Measurements from ENCODE around the gene PKLR. TPM values are rescaled to one million over a fixed set of nuclear protein-coding genes. Genes with fewer than 3 reads are reported as not detected.

Gene PKLR
- total RNA-seq, 1 experiment from 2014 or later, result not detected

DNA sequence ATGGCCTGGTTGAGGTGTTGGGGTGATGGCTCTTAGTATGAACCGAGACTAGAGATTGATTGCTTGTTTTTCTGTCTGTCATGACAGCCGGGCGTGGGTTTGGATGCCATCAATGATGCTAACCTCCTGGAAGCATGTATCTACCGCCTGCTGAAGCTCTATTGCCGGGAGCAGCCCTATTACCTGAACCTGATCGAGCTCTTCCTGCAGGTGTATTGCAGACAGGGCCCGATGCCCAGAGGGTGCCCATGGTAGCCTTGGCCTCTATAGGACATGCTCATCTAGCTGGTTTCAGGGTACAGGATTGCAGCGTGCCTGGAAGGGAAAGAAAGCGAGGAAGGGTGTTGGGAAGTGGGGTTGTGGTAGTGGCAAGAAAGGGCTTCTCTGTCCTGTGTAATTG, 16.8 kb upstream of the PKLR start:
- H4K20me1 ChIP-seq (ENCODE audit: control insufficient read depth, insufficient read depth, insufficient read length), result no peaks in the 10 kb centered on the region
- no peak overlapping the region for H2BK12ac ChIP-seq (ENCODE audit: insufficient read length, low read depth, low read length)
- no peak overlapping the region for H3K27ac ChIP-seq (ENCODE audit: insufficient read length, low read depth, low read length)
- H3K4ac ChIP-seq (ENCODE audit: low read depth, low read length), result no peak overlapping the region
- no peak overlapping the region for H3K56ac ChIP-seq (ENCODE audit: insufficient read length, low read depth, low read length)
- no peaks in the 10 kb centered on the region for H3K27me3 ChIP-seq (ENCODE audit: insufficient read depth, low read length)
- H3T11ph ChIP-seq (ENCODE audit: low read length), result no peak overlapping the region
- no peak for DNase-seq
- no peak overlapping the region for H4K8ac ChIP-seq (replicated peaks; ENCODE audit: insufficient read length, low read depth, low read length)
- no peak overlapping the region for H2BK15ac ChIP-seq (ENCODE audit: low read depth, low read length)
- H3K79me2 ChIP-seq (ENCODE audit: insufficient read depth, low read length), result 0 out of 2 replicates have a peak, but pooled peaks cover under 1% of the 10 kb centered on the region
- no peak overlapping the region for H4K91ac ChIP-seq (ENCODE audit: insufficient read length, low read depth, low read length)
- H3K9ac ChIP-seq (ENCODE audit: extremely low read depth, insufficient read length, low read length), result no peak overlapping the region
- no CpG with 5 or more reads among the region's 9 CpGs for WGBS (ENCODE audit: extremely low coverage, insufficient read length, low lambda C conversion rate)
- no peak overlapping the region for H2BK120ac ChIP-seq (ENCODE audit: low read depth, low read length, poor library complexity, severe bottlenecking)
- Mint-ChIP-seq H3K4me3 (no peak overlapping the region), H3K9me3 (no peaks in the 10 kb centered on the region), H3K4me1 (peaks cover 31 to 33% of the 10 kb centered on the region in 2 experiments), H3K27ac (no peak overlapping the region), H3K36me3 (ENCODE audit: insufficient read depth in 1 of 3, low read depth in 3 of 3) (peaks cover 25 to 38% (median 34%) of the 10 kb centered on the region in 3 experiments; a peak in 6 of 7 replicates), H3K27me3 (ENCODE audit: low read depth) (no peaks in the 10 kb centered on the region; the same call in 1 of the 2 replicates)
- no peak overlapping the region for H3K14ac ChIP-seq (ENCODE audit: insufficient read depth, low read length)
- peaks cover 18% of the 10 kb centered on the region for H3K23me2 ChIP-seq (ENCODE audit: insufficient read length, low read depth, low read length, poor library complexity, severe bottlenecking)
- no peak overlapping the region for H2AK5ac ChIP-seq (ENCODE audit: insufficient read length, low read length)
- no peak overlapping the region for H2BK5ac ChIP-seq (ENCODE audit: insufficient read length, low read length)
- no peak overlapping the region for H3K4me2 ChIP-seq (ENCODE audit: insufficient read depth, insufficient read length, low read length)
- no peak overlapping the region for H2AFZ ChIP-seq (ENCODE audit: low read length)
- no peaks in the 10 kb centered on the region for H3K79me1 ChIP-seq (ENCODE audit: insufficient read depth, low read depth, low read length, poor library complexity, severe bottlenecking)
- TF ChIP-seq CTCF (conservative IDR thresholded peaks at IDR 0.05), result no peak
- H4K5ac ChIP-seq (ENCODE audit: insufficient read length, low read depth, low read length), result no peak overlapping the region
- H3K4me1 ChIP-seq (ENCODE audit: insufficient read depth, low read length), result peaks cover 2% of the 10 kb centered on the region; the same call in 1 of the 2 replicates
- no peak overlapping the region for H3K18ac ChIP-seq (ENCODE audit: insufficient read length, low read depth, low read length)
- H3K23ac ChIP-seq (ENCODE audit: insufficient read length, low read depth, low read length), result no peak overlapping the region
- H2BK20ac ChIP-seq (ENCODE audit: low read depth, low read length, poor library complexity, severe bottlenecking), result no peak overlapping the region
- H3K9me3 ChIP-seq (ENCODE audit: control insufficient read depth, low read depth, low read length), result no peaks in the 10 kb centered on the region
